NCI-H446 treated with DMSO at 0.1 percent for 48 hours (cell line): ENCODE measurements around the gene UBASH3B.
A peak's percentile ranks its signal among the peaks of the same experiment; 100 is the strongest.

Source experiments
- DNase-seq: peaks from one replicate; lab custom pipeline; 2025; lab: John Stamatoyannopoulos, UW

Gene UBASH3B

GRCh38 chr11:122755409-122755808, 99.9 kb downstream of the UBASH3B start:
- DNase-seq = no peak

GRCh38 chr11:122755941-122756340, 100.4 kb downstream of the UBASH3B start:
- no peak for DNase-seq

- no peak for DNase-seq
Measured at GRCh38 chr11:122756417-122756816, 100.9 kb downstream of the UBASH3B start.

GRCh38 chr11:122757201-122757600, 101.7 kb downstream of the UBASH3B start:
- no peak for DNase-seq

GRCh38 chr11:122758339-122758738, 102.8 kb downstream of the UBASH3B start:
- DNase-seq = no peak

GRCh38 chr11:122758974-122759373, 103.5 kb downstream of the UBASH3B start:
- DNase-seq = peak; percentile 62

- DNase-seq = no peak
Measured at GRCh38 chr11:122763108-122763507, 107.6 kb downstream of the UBASH3B start.

- no peak for DNase-seq
Measured at GRCh38 chr11:122764371-122765090, 109.0 kb downstream of the UBASH3B start.

- peak; percentile 20 for DNase-seq
Measured at GRCh38 chr11:122765487-122766131, 110.1 kb downstream of the UBASH3B start.

GRCh38 chr11:122769126-122769780, 113.7 kb downstream of the UBASH3B start:
- no peak for DNase-seq

- no peak for DNase-seq
Measured at GRCh38 chr11:122772945-122773344, 117.4 kb downstream of the UBASH3B start.

GRCh38 chr11:122773781-122774266, 118.3 kb downstream of the UBASH3B start:
- no peak for DNase-seq

GRCh38 chr11:122775675-122776271, 120.3 kb downstream of the UBASH3B start:
- no peak for DNase-seq

- DNase-seq = no peak
Measured at GRCh38 chr11:122776546-122776945, 121.0 kb downstream of the UBASH3B start.

- DNase-seq = no peak
Measured at GRCh38 chr11:122777343-122777742, 121.8 kb downstream of the UBASH3B start.

GRCh38 chr11:122778148-122778547, 122.6 kb downstream of the UBASH3B start:
- DNase-seq = no peak

- no peak for DNase-seq
Measured at GRCh38 chr11:122779047-122779629, 123.6 kb downstream of the UBASH3B start.

- DNase-seq = no peak
Measured at GRCh38 chr11:122780296-122780949, 124.9 kb downstream of the UBASH3B start.

- peak; percentile 84 for DNase-seq
Measured at GRCh38 chr11:122781378-122782195, 126.1 kb downstream of the UBASH3B start.

- DNase-seq = no peak
Measured at GRCh38 chr11:122782222-122782621, 126.7 kb downstream of the UBASH3B start.
